Measurements from ENCODE around the gene PIK3R5. TPM values are rescaled to one million over a fixed set of nuclear protein-coding genes. Genes with fewer than 3 reads are reported as not detected.

PIK3R5 gene
- polyA plus RNA-seq, 2 of the 4 experiments (the other 2 are of a cell fraction) = 0.01 TPM; not detected in 1

DNA sequence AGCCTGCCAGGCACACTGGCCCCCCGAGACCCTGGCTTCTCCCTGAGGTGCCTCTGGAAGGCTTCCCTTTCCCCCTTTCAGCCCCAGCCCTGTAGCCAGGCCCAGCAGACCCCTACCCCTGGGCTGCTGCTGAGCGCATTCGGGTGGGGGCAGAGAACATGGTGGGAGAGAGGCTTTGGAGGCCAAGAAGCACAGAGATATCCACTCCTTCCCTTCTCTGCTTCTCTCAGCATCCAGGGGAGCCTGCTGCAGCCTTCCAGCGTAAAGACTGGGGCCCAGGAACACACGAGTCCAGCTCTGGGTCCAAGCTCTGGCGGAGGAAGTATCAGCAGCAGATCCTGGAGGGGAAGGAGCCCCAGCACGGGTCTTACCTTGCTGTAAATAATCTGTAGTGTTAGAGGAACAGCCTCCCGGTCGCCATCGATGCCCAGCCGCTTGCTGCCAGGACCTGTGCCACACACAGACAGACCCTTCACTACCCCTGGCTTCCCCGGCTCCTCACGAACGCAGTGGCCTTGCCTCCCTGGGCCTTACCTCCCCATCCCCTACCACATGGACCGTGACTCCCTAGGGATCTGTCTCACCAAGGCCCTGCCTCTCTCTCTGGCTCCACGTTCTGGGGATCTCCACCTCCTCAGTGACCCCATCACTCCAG, 81.0 kb downstream of the PIK3R5 start (continued):
- no peak for TF ChIP-seq TFCP2L1 (CRISPR knock-in tag; IDR thresholded peaks at IDR 0.05)
- TF ChIP-seq GATA3 (IDR thresholded peaks at IDR 0.05; ENCODE audit: borderline replicate concordance) = no peak
- TF ChIP-seq RARB (CRISPR knock-in tag; IDR thresholded peaks at IDR 0.05) = no peak
- no peak for TF ChIP-seq NR3C1 (IDR thresholded peaks at IDR 0.05)
- no peak for TF ChIP-seq POLR2A (IDR thresholded peaks at IDR 0.05; ENCODE audit: low read length)
- TF ChIP-seq, protein P1, sequence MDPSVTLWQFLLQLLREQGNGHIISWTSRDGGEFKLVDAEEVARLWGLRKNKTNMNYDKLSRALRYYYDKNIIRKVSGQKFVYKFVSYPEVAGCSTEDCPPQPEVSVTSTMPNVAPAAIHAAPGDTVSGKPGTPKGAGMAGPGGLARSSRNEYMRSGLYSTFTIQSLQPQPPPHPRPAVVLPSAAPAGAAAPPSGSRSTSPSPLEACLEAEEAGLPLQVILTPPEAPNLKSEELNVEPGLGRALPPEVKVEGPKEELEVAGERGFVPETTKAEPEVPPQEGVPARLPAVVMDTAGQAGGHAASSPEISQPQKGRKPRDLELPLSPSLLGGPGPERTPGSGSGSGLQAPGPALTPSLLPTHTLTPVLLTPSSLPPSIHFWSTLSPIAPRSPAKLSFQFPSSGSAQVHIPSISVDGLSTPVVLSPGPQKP (IDR thresholded peaks at IDR 0.05; ENCODE audit: low read depth, low read length) = no peak

DNA sequence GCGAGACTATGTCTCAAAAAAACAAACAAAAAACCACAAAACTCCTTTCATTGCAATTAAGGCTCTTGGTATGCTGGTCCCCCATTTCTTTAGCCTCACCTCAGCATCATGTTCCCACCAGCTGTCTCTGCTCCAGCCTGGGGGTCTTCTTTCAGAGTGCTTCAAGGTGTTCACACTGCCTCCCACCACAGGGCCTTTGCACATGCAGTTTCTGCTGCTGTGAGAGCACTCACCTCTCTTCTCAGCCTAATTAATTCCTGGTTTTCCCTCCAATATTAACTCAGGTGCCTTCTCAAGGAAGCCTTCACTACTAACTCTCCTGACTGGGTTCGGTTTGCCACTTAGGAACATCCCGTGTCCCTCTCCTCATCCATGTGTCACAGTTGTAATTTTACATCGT, 82.2 kb downstream of the PIK3R5 start:
- 87% methylated on average over 4 of the region's 4 CpGs for WGBS (ENCODE audit: missing lambda C conversion rate)
- ChIA-PET CTCF (interaction anchor here (1.8 to 6.0 kb wide), 2 partner anchors 11 to 115 kb away, joined by 10 to 40 read pairs; no protein-coding TSS in a partner anchor), POLR2A (no interaction called here)
- H3K4me3 ChIP-seq = no peak overlapping the region
- H3K4me1 ChIP-seq = 0 out of 3 replicates have a peak, but pooled peaks cover 3% of the 10 kb centered on the region
- no peak overlapping the region for H3K4me2 ChIP-seq
- ATAC-seq (no peak), FAIRE-seq (no peak), DNase-seq (ENCODE audit: low read depth in 1 of 2, low spot score in 1 of 2) (no peak)
- H3K27ac ChIP-seq = no peak overlapping the region
- no peaks in the 10 kb centered on the region for H3K9me3 ChIP-seq
- TF ChIP-seq HOXA7 (CRISPR knock-in tag; IDR thresholded peaks at IDR 0.05) = no peak
- TF ChIP-seq FOSL2 (IDR thresholded peaks at IDR 0.05) = no peak
- TF ChIP-seq FOSL2 (CRISPR knock-in tag; IDR thresholded peaks at IDR 0.05) = no peak
- TF ChIP-seq HOXB13 (CRISPR knock-in tag; IDR thresholded peaks at IDR 0.05; ENCODE audit: low read depth) = no peak
- TF ChIP-seq TP53 (CRISPR knock-in tag; IDR thresholded peaks at IDR 0.05) = no peak
- TF ChIP-seq MYC (IDR thresholded peaks at IDR 0.05; ENCODE audit: borderline replicate concordance, low read length) = no peak
- no peak for TF ChIP-seq NFE2L2 (conservative IDR thresholded peaks at IDR 0.05; ENCODE audit: low read length)
- TF ChIP-seq, protein P2, sequence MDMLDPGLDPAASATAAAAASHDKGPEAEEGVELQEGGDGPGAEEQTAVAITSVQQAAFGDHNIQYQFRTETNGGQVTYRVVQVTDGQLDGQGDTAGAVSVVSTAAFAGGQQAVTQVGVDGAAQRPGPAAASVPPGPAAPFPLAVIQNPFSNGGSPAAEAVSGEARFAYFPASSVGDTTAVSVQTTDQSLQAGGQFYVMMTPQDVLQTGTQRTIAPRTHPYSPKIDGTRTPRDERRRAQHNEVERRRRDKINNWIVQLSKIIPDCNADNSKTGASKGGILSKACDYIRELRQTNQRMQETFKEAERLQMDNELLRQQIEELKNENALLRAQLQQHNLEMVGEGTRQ (IDR thresholded peaks at IDR 0.05) = no peak
- no peak for TF ChIP-seq FOSB (CRISPR knock-in tag; IDR thresholded peaks at IDR 0.05)
- TF ChIP-seq RARB (CRISPR knock-in tag; IDR thresholded peaks at IDR 0.05) = no peak
- TF ChIP-seq KDM5A (IDR thresholded peaks at IDR 0.05) = no peak
- no peak for TF ChIP-seq ZNF302 (CRISPR knock-in tag; IDR thresholded peaks at IDR 0.05)
- TF ChIP-seq, protein P3, sequence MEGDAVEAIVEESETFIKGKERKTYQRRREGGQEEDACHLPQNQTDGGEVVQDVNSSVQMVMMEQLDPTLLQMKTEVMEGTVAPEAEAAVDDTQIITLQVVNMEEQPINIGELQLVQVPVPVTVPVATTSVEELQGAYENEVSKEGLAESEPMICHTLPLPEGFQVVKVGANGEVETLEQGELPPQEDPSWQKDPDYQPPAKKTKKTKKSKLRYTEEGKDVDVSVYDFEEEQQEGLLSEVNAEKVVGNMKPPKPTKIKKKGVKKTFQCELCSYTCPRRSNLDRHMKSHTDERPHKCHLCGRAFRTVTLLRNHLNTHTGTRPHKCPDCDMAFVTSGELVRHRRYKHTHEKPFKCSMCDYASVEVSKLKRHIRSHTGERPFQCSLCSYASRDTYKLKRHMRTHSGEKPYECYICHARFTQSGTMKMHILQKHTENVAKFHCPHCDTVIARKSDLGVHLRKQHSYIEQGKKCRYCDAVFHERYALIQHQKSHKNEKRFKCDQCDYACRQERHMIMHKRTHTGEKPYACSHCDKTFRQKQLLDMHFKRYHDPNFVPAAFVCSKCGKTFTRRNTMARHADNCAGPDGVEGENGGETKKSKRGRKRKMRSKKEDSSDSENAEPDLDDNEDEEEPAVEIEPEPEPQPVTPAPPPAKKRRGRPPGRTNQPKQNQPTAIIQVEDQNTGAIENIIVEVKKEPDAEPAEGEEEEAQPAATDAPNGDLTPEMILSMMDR (IDR thresholded peaks at IDR 0.05) = no peak
- TF ChIP-seq FOXS1 (CRISPR knock-in tag; IDR thresholded peaks at IDR 0.05) = no peak
- no peak for TF ChIP-seq SREBF2 (IDR thresholded peaks at IDR 0.05)
- no peak for TF ChIP-seq CBX2 (IDR thresholded peaks at IDR 0.05; ENCODE audit: borderline replicate concordance, low read depth)

DNA sequence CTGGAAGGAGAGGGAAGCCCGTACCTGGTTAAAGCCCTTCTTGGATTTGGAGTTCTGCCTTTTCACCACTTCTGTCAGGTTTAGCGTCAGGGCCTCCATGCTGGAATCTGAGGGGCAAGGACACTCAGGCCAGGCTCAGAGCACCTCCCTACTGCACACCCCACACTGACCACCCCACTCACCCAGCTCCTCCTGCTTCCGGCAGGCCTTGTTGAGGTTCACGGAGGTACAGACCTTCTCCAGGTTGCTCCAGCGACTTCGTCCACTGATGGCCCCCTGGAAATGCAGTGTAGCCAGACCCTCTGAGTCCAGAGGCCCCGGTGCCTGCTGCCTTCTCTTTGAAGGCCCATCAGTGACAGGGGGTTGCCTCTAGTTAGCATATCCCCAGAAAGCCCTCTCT, 83.9 kb downstream of the PIK3R5 start:
- H3K9me3 ChIP-seq = no peaks in the 10 kb centered on the region
- no peaks in the 10 kb centered on the region for H3K4me1 ChIP-seq
- ATAC-seq (no peak), DNase-seq (ENCODE audit: low read depth in 1 of 2, low spot score in 1 of 2) (no peak), FAIRE-seq (no peak)
- no peak overlapping the region for H3K27ac ChIP-seq
- H3K4me2 ChIP-seq = no peak overlapping the region
- ChIA-PET CTCF (interaction anchor here (1.8 to 6.0 kb wide), 2 partner anchors 13 to 117 kb away, joined by 10 to 40 read pairs; no protein-coding TSS in a partner anchor), POLR2A (no interaction called here)
- 82% methylated on average over 7 of the region's 7 CpGs for WGBS (ENCODE audit: missing lambda C conversion rate)
- no peak for TF ChIP-seq HDAC2 (IDR thresholded peaks at IDR 0.05)
- TF ChIP-seq, protein P2 (IDR thresholded peaks at IDR 0.05) = no peak
- no peak for TF ChIP-seq GATA3 (IDR thresholded peaks at IDR 0.05; ENCODE audit: borderline replicate concordance)
- TF ChIP-seq FOSL2 (IDR thresholded peaks at IDR 0.05) = no peak
- no peak for TF ChIP-seq FOSL2 (CRISPR knock-in tag; IDR thresholded peaks at IDR 0.05)
- no peak for TF ChIP-seq KDM5A (IDR thresholded peaks at IDR 0.05)
- no peak for TF ChIP-seq HOXB13 (CRISPR knock-in tag; IDR thresholded peaks at IDR 0.05; ENCODE audit: low read depth)
- TF ChIP-seq, protein P4, sequence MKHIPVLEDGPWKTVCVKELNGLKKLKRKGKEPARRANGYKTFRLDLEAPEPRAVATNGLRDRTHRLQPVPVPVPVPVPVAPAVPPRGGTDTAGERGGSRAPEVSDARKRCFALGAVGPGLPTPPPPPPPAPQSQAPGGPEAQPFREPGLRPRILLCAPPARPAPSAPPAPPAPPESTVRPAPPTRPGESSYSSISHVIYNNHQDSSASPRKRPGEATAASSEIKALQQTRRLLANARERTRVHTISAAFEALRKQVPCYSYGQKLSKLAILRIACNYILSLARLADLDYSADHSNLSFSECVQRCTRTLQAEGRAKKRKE (CRISPR knock-in tag; IDR thresholded peaks at IDR 0.05; ENCODE audit: low read depth) = no peak
- TF ChIP-seq POLR2AphosphoS2 (conservative IDR thresholded peaks at IDR 0.05; ENCODE audit: low read length) = no peak
- TF ChIP-seq MYC (IDR thresholded peaks at IDR 0.05; ENCODE audit: borderline replicate concordance, low read length) = no peak
- TF ChIP-seq ZC3H11A (IDR thresholded peaks at IDR 0.05) = no peak
- TF ChIP-seq, protein P5, sequence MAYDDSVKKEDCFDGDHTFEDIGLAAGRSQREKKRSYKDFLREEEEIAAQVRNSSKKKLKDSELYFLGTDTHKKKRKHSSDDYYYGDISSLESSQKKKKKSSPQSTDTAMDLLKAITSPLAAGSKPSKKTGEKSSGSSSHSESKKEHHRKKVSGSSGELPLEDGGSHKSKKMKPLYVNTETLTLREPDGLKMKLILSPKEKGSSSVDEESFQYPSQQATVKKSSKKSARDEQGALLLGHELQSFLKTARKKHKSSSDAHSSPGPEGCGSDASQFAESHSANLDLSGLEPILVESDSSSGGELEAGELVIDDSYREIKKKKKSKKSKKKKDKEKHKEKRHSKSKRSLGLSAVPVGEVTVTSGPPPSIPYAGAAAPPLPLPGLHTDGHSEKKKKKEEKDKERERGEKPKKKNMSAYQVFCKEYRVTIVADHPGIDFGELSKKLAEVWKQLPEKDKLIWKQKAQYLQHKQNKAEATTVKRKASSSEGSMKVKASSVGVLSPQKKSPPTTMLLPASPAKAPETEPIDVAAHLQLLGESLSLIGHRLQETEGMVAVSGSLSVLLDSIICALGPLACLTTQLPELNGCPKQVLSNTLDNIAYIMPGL (CRISPR knock-in tag; IDR thresholded peaks at IDR 0.05; ENCODE audit: borderline replicate concordance) = no peak
- no peak for TF ChIP-seq SMC3 (IDR thresholded peaks at IDR 0.05)
- no peak overlapping the region for H3K4me3 ChIP-seq

Data from A549 (cell line).